GM19463 (cell line): ENCODE data around the gene RAP1GDS1.

Experiments used
- ATAC-seq: cut with Tn5 transposase; IDR thresholded peaks from one replicate; pipeline ENCODE4 v1.9.1; 2021; ENCODE audit warnings: mild to moderate bottlenecking, moderate library complexity; ENCODE audit not compliant: unreplicated experiment

The RAP1GDS1 gene

GRCh38 chr4:98260579-98261404 lies at the start of gene RAP1GDS1:
Gene RAP1GDS1, plus strand, starts transcription at chr4:98261384. Its CDS starts 182 bp downstream, at chr4:98261566.
- peak; percentile 86 for ATAC-seq

DNA sequence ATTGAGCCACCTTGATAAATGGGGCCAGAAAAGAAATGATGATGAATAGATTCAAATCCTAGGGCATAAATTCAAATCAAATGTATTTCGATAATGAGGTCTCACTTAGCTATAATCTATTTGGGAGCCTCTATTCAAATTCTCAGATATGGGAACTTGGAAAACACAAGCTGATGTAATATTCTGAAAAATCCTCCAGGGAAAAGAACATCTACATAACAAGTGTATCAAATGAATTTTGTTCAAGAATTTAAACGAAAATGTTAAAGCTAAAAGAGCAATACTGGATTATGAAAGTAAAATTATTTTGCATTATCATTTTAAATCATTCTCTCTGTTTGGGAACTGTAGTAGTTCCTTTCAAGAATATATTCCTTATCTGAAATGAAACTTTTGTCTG lies 38.9 kb upstream of the RAP1GDS1 start:
- ATAC-seq = no peak

GRCh38 chr4:98226396-98226795 lies 34.8 kb upstream of the RAP1GDS1 start:
- no peak for ATAC-seq

- no peak for ATAC-seq
Measured at GRCh38 chr4:98230961-98231360, 30.2 kb upstream of the RAP1GDS1 start.

- no peak for ATAC-seq
Measured at GRCh38 chr4:98232202-98232601, 29.0 kb upstream of the RAP1GDS1 start.

GRCh38 chr4:98237204-98237603 lies 24.0 kb upstream of the RAP1GDS1 start:
- ATAC-seq = no peak

GRCh38 chr4:98242063-98242462 lies 19.1 kb upstream of the RAP1GDS1 start:
- ATAC-seq = no peak

- ATAC-seq = no peak
Measured at GRCh38 chr4:98242538-98242937, 18.6 kb upstream of the RAP1GDS1 start.

GRCh38 chr4:98245226-98245625 lies 16.0 kb upstream of the RAP1GDS1 start:
- no peak for ATAC-seq

DNA sequence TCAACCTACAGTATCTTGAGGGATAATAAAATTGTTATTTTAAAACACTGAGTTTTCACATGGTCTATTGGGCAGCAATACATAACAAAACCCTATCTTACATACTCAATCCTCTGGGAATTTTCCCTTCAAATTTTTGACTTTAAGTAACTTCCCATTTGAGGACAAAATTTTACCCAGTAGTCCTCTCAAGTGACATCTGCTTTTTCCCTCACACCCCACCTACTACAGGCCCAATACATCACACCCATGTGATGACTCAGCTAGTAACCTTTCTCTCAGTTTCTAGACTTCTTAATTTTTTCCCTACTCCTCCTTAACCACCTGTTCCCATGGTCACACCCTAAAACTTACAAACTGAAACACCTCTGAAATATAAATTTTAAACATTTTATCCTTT lies 12.2 kb upstream of the RAP1GDS1 start:
- ATAC-seq = peak; percentile 69

DNA sequence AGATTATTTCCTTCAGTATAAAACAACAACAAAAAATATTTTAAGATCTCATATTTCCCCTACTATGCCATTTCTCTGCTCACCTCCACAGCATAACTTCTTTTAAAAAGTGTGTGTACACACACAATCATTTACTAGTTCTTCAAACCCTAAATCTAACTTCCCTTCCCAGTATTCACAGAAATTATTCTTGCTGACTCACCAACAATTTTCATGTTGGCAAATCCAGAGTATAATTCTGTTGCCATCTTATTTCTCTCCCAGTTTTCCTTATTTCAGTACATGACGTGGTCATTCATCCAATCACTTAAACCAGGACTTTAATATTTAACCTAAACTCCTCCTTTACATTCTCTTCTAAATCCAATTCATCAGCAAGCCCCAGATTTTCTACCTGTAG lies 11.4 kb upstream of the RAP1GDS1 start:
- no peak for ATAC-seq

DNA sequence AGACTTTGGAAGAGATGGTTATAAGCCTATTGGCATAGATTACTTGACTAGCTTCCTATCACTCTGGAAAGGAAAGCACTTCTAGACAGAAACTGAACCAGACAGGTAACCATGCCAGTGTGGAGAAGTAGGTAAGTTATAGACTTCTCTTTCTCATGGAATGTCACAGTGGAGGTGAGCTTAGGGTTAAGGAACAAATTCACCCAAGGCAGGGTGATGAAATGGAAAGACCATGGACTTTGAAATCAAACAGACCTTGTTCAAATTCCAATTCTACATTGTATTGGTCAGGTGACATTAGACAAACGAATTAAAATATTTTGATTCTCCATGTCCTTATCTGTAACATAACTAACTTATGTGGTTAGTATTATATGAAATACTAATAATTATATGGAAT lies 7.7 kb upstream of the RAP1GDS1 start:
- no peak for ATAC-seq

GRCh38 chr4:98260047-98260578 lies 1.1 kb upstream of the RAP1GDS1 start:
- ATAC-seq = peak; percentile 15

- peak; percentile 4 for ATAC-seq
Measured at GRCh38 chr4:98261405-98262291, 464 bp downstream of the RAP1GDS1 start.

- ATAC-seq = no peak
Measured at GRCh38 chr4:98262431-98262830, 1.2 kb downstream of the RAP1GDS1 start.

DNA sequence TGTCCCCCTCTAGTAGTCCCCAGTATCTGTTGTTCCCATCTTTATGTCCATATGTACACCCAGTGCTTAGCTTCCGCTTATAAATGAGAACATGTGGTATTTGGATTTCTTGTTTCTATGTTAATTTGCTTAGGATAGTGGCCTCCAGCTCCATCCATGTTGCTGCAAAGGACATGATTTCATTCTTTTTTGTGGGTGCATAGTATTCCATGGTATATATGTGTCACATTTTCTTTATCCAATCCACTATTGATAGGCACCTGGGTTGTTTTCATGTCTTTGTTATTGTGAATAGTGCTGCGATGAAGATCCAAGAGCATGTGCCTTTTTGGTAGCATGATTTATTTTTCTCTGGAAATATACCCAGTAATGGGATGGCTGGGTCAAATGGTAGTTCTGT lies 6.3 kb downstream of the RAP1GDS1 start:
- ATAC-seq = no peak

- ATAC-seq = no peak
Measured at GRCh38 chr4:98275145-98275544, 14.0 kb downstream of the RAP1GDS1 start.

DNA sequence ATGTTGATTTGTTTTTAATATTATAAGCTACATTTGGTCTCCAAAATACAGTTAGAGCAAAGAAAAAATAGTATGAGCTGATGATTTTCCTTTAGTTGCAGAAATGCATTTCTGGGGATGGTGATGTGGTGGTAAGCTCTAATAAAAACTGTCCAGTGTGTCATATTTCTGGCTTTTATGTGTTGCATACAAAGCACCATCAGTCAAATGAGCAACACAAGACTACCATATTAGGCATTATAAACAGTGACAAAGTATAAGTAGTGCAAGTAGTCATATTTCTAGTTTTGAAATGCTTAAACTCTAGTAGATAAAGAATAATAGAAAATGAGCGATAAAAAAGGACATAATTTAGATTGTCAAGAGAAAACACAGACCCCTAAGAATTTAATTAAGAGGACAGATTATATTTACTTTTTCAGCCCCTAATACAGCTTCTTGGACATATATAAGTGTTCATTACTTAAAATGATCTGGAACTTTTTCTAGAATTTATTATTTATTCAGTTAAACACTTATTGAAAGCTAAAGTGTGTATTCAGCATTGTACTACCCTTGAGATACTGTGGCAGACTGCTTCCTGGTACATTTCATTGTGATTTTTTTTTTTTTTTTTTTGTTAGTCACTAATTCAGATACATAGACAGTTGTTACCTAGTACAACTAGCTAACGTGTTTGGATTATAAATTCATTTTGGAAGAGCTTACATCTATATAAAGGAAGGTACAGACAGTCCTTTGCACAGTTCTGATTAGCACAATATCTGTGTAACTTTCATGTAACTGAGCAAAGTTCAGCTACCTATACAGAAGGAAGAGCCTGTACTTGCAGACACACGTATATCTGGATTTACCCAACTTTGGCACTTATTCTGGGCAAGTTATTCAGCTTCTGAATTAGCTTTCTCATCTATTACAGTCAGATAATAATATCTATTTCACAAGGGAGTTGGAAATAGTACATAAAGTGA lies 22.3 kb downstream of the RAP1GDS1 start:
- no peak for ATAC-seq

DNA sequence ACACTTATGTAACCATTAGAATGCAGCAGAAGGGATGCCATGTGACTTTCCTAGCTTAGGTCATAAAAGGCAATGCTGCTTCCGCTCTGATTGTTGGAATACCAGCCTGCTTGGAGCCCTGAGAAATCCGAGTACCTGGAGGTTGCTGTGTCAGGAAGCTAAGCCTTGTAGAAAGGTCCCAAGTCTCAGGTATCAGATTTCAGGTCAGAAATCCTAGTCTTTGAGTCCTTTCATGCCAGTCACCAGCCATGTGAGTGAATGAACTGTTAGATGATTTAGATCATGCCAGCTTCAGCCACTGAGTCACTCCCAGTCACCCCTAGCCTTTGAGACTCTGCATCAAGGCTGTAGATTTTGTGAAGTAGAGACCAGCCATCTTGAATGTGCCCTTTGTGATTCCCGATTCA lies 23.5 kb downstream of the RAP1GDS1 start:
- no peak for ATAC-seq

- no peak for ATAC-seq
Measured at GRCh38 chr4:98285676-98286075, 24.5 kb downstream of the RAP1GDS1 start.
